Upper lobe of left lung (tissue), 6 donors: Measurements from ENCODE around the gene FN3KRP. TPM values are rescaled to one million over a fixed set of nuclear protein-coding genes. Genes with fewer than 3 reads are reported as not detected.
A peak's percentile ranks its signal among the peaks of the same experiment; 100 is the strongest.

Experiments
- ATAC-seq, 2 donors: fragments of 200-7000 bp; cut with Tn5 transposase; one replicate each; pipeline ENCODE4 v1.9.1; 2022; ENCODE audit warnings: mild to moderate bottlenecking in 2 of 2, moderate library complexity in 2 of 2; ENCODE audit not compliant: low FRiP score in 2 of 2
- DNase-seq, 2 donors: peaks; one replicate each; pipeline ENCODE4 v3.0.0-alpha.2; 2019 to 2020
- H3K27ac ChIP-seq, 4 donors: fragments of 200-600 bp; sonication (generic); one replicate each; pipeline ENCODE4 v1.5.1; 2016 to 2019
- H3K27me3 ChIP-seq, 4 donors: fragments of 200-600 bp; sonication (generic); one replicate each; pipeline ENCODE4 v1.5.1; 2017 to 2019
- H3K36me3 ChIP-seq, 4 donors: fragments of 200-600 bp; sonication (generic); one replicate each; pipeline ENCODE4 v1.5.1; 2016 to 2019
- H3K4me1 ChIP-seq, 4 donors: fragments of 200-600 bp; sonication (generic); one replicate each; pipeline ENCODE4 v1.5.1; 2018 to 2019
- H3K4me3 ChIP-seq, 4 donors: fragments of 200-600 bp; sonication (generic); one replicate each; pipeline ENCODE4 v1.5.1; 2017 to 2019; ENCODE audit warnings: mild to moderate bottlenecking in 2 of 4, moderate library complexity in 1 of 4
- H3K9me3 ChIP-seq, 4 donors: fragments of 200-600 bp; sonication (generic); one replicate each; pipeline ENCODE4 v1.5.1; 2018 to 2019
- CTCF ChIP-seq, 6 experiments: fragments of 450-650 bp in 4 of 6; fragments of 200-600 bp in 2 of 6; sonication (generic) in 2 of 6; IDR thresholded peaks; one replicate each; pipeline ENCODE4 v1.5.1; 2016 to 2019; ENCODE audit warnings: antibody characterized with exemption in 6 of 6
- EP300 ChIP-seq, 4 donors: sonication (generic); formaldehyde crosslinking; IDR thresholded peaks; one replicate each; pipeline ENCODE4 v1.5.1; 2017; ENCODE audit warnings: antibody characterized with exemption in 4 of 4, control low read depth in 2 of 4
- POLR2A ChIP-seq, 4 donors: fragments of 450-650 bp; IDR thresholded peaks; one replicate each; pipeline ENCODE4 v1.5.1; 2016 to 2017; ENCODE audit warnings: antibody characterized with exemption in 4 of 4, mild to moderate bottlenecking in 2 of 4
- POLR2AphosphoS5 ChIP-seq, 2 donors: sonication (generic); formaldehyde crosslinking; IDR thresholded peaks; one replicate each; pipeline ENCODE4 v1.5.1; 2017; ENCODE audit warnings: antibody characterized with exemption in 2 of 2
- WGBS, 2 donors: methylation state at CpG; one replicate each; pipeline ENCODE4 v1.1.5; 2017 to 2018; 5-methylcytosine and 5-hydroxymethylcytosine counted together
- total RNA-seq, 6 donors: library from RNA; depleted of rRNA in 4 of 6; stranded (reverse); fragments of >200 nt in 4 of 6; gene quantifications; one replicate each; pipeline versions ENCODE4 v1.1.0 to v1.2.1, GENCODE V29; 2016 to 2021
- donor health status: DM: no; HTN: no; CAD: no; lungs with moderate emphysema.
- donor health status: DM: no; HTN: yes; CAD: no; lungs with severe emphysema.

Gene FN3KRP
- total RNA-seq, 6 donors from 2014 or later, result 14.7 to 94.3 (median 28.8) TPM

GRCh38 chr17:82677353-82677925, 39.1 kb upstream of the FN3KRP start:
- H3K27me3 ChIP-seq, result no peaks in the 10 kb centered on the region
- no peak overlapping the region for H3K27ac ChIP-seq
- WGBS, 2 donors, result 87 to 89% methylated on average over 18 to 22 of the region's 23 CpGs
- H3K4me1 ChIP-seq, result no peaks in the 10 kb centered on the region
- H3K36me3 ChIP-seq, result no peaks in the 10 kb centered on the region
- H3K4me3 ChIP-seq, result no peak overlapping the region
- ATAC-seq (peak in 1 of 2 donors; percentile 35), DNase-seq (no peak)
- peaks cover 0 to 5% (median 0%) of the 10 kb centered on the region in 4 donors for H3K9me3 ChIP-seq
- TF ChIP-seq CTCF (IDR thresholded peaks at IDR 0.05) (no peak), POLR2AphosphoS5 (IDR thresholded peaks at IDR 0.05) (no peak), POLR2A (IDR thresholded peaks at IDR 0.05) (no peak), EP300 (IDR thresholded peaks at IDR 0.05) (no peak)

GRCh38 chr17:82678265-82678891, 38.1 kb upstream of the FN3KRP start:
- WGBS, 2 donors, result 78 to 83% methylated on average over 14 of the region's 14 CpGs
- H3K27me3 ChIP-seq, result no peaks in the 10 kb centered on the region
- H3K4me3 ChIP-seq, result peak overlapping the region in 3 of 4 donors; percentile 9 to 26 (median 12)
- no peaks in the 10 kb centered on the region for H3K36me3 ChIP-seq
- no peak for TF ChIP-seq POLR2AphosphoS5 (IDR thresholded peaks at IDR 0.05)
- TF ChIP-seq POLR2A (IDR thresholded peaks at IDR 0.05), result no peak
- no peak for TF ChIP-seq CTCF (IDR thresholded peaks at IDR 0.05)
- DNase-seq, result no peak
- no peak for ATAC-seq
- H3K27ac ChIP-seq, result no peak overlapping the region
- peaks cover 0 to 5% (median 0%) of the 10 kb centered on the region in 4 donors for H3K9me3 ChIP-seq
- no peaks in the 10 kb centered on the region for H3K4me1 ChIP-seq

- 90 to 95% methylated on average over 12 to 22 of the region's 28 CpGs for WGBS, 2 donors
- Histone ChIP-seq H3K4me1 (no peaks in the 10 kb centered on the region), H3K9me3 (peaks cover 0 to 5% (median 0%) of the 10 kb centered on the region in 4 donors), H3K27ac (no peak overlapping the region), H3K36me3 (no peaks in the 10 kb centered on the region), H3K4me3 (no peak overlapping the region), H3K27me3 (no peaks in the 10 kb centered on the region)
- DNase-seq (peak in 1 of 2 donors; percentile 50), ATAC-seq (peak in 1 of 2 donors; percentile 27)
- TF ChIP-seq CTCF (IDR thresholded peaks at IDR 0.05) (no peak), POLR2A (IDR thresholded peaks at IDR 0.05) (no peak), POLR2AphosphoS5 (IDR thresholded peaks at IDR 0.05) (no peak), EP300 (IDR thresholded peaks at IDR 0.05) (no peak)
These were observed 36.7 kb upstream of the FN3KRP start for GRCh38 chr17:82679586-82680465.

GRCh38 chr17:82681547-82681946, 35.0 kb upstream of the FN3KRP start:
- H3K36me3 ChIP-seq, result no peaks in the 10 kb centered on the region
- ATAC-seq, result no peak
- no peaks in the 10 kb centered on the region for H3K27me3 ChIP-seq
- H3K4me3 ChIP-seq, result no peak overlapping the region
- peaks cover 0 to 5% (median 0%) of the 10 kb centered on the region in 4 donors for H3K9me3 ChIP-seq
- H3K27ac ChIP-seq, result no peak overlapping the region
- no peak for DNase-seq
- WGBS, 2 donors, result 98% methylated on average over 3 of the region's 3 CpGs
- H3K4me1 ChIP-seq, result no peaks in the 10 kb centered on the region
- no peak for TF ChIP-seq POLR2AphosphoS5 (IDR thresholded peaks at IDR 0.05)
- TF ChIP-seq POLR2A (IDR thresholded peaks at IDR 0.05), result no peak
- no peak for TF ChIP-seq CTCF (IDR thresholded peaks at IDR 0.05)
- TF ChIP-seq EP300 (IDR thresholded peaks at IDR 0.05), result no peak
